Caco-2 (cell line): Measurements from ENCODE around the gene PSMD8. TPM values are rescaled to one million over a fixed set of nuclear protein-coding genes. Genes with fewer than 3 reads are reported as not detected.
A peak's percentile ranks its signal among the peaks of the same experiment; 100 is the strongest.

Experiments
- BruUV-seq: library from RNA; stranded (reverse); fragments of 400-500 nt; replicated peaks from 2 replicates; lab custom pipeline; 2021; lab: Mats Ljungman, UMichigan
- CTCF ChIA-PET: fragments of 300-600 bp; sonication (Branson Sonifier 250); formaldehyde crosslinking; loops from one replicate; lab custom pipeline; 2022; ENCODE audit warnings: antibody characterized with exemption; lab: Charles Lee
- POLR2A ChIA-PET: fragments of 300-600 bp; sonication (Branson Sonifier 250); formaldehyde crosslinking; loops from one replicate; lab custom pipeline; 2022; ENCODE audit warnings: antibody characterized with exemption; lab: Charles Lee
- DNase-seq, 2 experiments: peaks; one replicate each; pipeline versions ENCODE4 v3.0.0 to v3.0.0-alpha.2; 2020 to 2022
- H3K27me3 ChIP-seq: replicated peaks from 2 replicates; pipeline ENCODE4 v1.6.0; 2011; ENCODE audit warnings: low read length; ENCODE audit not compliant: control insufficient read depth, insufficient read depth
- H3K36me3 ChIP-seq: 2 replicates; pipeline ENCODE4 v1.5.1; 2011; ENCODE audit warnings: low read length; ENCODE audit not compliant: control insufficient read depth, insufficient read depth
- H3K4me1 ChIP-seq: fragments of 250-450 bp; sonication (Bioruptor Pico); 2 replicates; pipeline ENCODE4 v1.5.1; 2020; ENCODE audit warnings: mild to moderate bottlenecking
- H3K4me3 ChIP-seq: 2 replicates; pipeline ENCODE4 v1.5.1; 2011; ENCODE audit warnings: low read depth, mild to moderate bottlenecking, control low read depth, low read length
- H3K9me3 ChIP-seq: fragments of 250-450 bp; sonication (Bioruptor Pico); 2 replicates; pipeline ENCODE4 v1.5.1; 2020; ENCODE audit warnings: mild to moderate bottlenecking, moderate library complexity
- H3K27ac Mint-ChIP-seq: one replicate; pipeline ENCODE4 v1.8.0; 2022; ENCODE audit warnings: mixed read lengths; ENCODE audit not compliant: unreplicated experiment
- H3K27me3 Mint-ChIP-seq: one replicate; pipeline ENCODE4 v1.8.0; 2022; ENCODE audit warnings: mixed read lengths; ENCODE audit not compliant: insufficient read depth, unreplicated experiment
- H3K36me3 Mint-ChIP-seq: one replicate; pipeline ENCODE4 v1.8.0; 2022; ENCODE audit warnings: mild to moderate bottlenecking, mixed read lengths; ENCODE audit not compliant: insufficient read depth, unreplicated experiment
- H3K4me1 Mint-ChIP-seq: one replicate; pipeline ENCODE4 v1.8.0; 2022; ENCODE audit warnings: low read depth, mixed read lengths; ENCODE audit not compliant: unreplicated experiment
- H3K4me3 Mint-ChIP-seq: one replicate; pipeline ENCODE4 v1.8.0; 2022; ENCODE audit warnings: mild to moderate bottlenecking, moderate library complexity, mixed read lengths; ENCODE audit not compliant: unreplicated experiment
- H3K9me3 Mint-ChIP-seq: one replicate; pipeline ENCODE4 v1.8.0; 2022; ENCODE audit warnings: mixed read lengths; ENCODE audit not compliant: unreplicated experiment
- CTCF ChIP-seq, 2 experiments: fragments of 200-600 bp in 1 of 2; IDR thresholded peaks; 1 replicate in 1 of 2; 2 replicates in 1 of 2; pipeline versions ENCODE4 v1.5.1 to v1.8.0; 2011 to 2022; ENCODE audit warnings: antibody characterized with exemption in 1 of 2, control low read depth in 1 of 2, inconsistent platforms in 1 of 2, low read depth in 1 of 2, low read length in 1 of 2, mild to moderate bottlenecking in 1 of 2, moderate library complexity in 1 of 2; ENCODE audit not compliant: insufficient read depth in 1 of 2, severe bottlenecking in 1 of 2, unreplicated experiment in 1 of 2
- intact Hi-C: fragments of 100-400 bp; cut with micrococcal nuclease; formaldehyde crosslinking; loops from one replicate; pipeline ENCODE4 v1.10.0; 2022; ENCODE audit not compliant: unreplicated experiment
- total RNA-seq: library from RNA; stranded (reverse); gene quantifications from 2 replicates; pipeline ENCODE4 v1.2.3, GENCODE V29; 2022

PSMD8 gene
- total RNA-seq, 1 experiment from 2014 or later, result 264 TPM

GRCh38 chr19:38400361-38400760, 26.0 kb downstream of the PSMD8 start:
- POLR2A ChIA-PET, result no interaction called here
- Histone ChIP-seq H3K36me3 (no peaks in the 10 kb centered on the region), H3K4me3 (no peak overlapping the region), H3K9me3 (no peaks in the 10 kb centered on the region), H3K4me1 (peaks cover 10% of the 10 kb centered on the region; the same call in 1 of the 2 replicates), H3K27me3 (no peaks in the 10 kb centered on the region)
- no peaks in the 10 kb centered on the region for H3K9me3 Mint-ChIP-seq
- H3K4me1 Mint-ChIP-seq, result no peaks in the 10 kb centered on the region
- no peak overlapping the region for H3K27ac Mint-ChIP-seq
- no peak for TF ChIP-seq CTCF (IDR thresholded peaks at IDR 0.05; ENCODE audit: insufficient read depth in 1 of 2, low read depth in 1 of 2, low read length in 1 of 2, severe bottlenecking in 1 of 2, unreplicated experiment in 1 of 2)
- DNase-seq, result no peak
- H3K4me3 Mint-ChIP-seq, result no peak overlapping the region
- intact Hi-C loops, result no loop called here
- peaks cover 28% of the 10 kb centered on the region for H3K36me3 Mint-ChIP-seq
- CTCF ChIA-PET, result no interaction called here
- peaks cover 5% of the 10 kb centered on the region for H3K27me3 Mint-ChIP-seq
- BruUV-seq, result no TSS peak

- Mint-ChIP-seq H3K4me3 (peak overlapping the region; percentile 60), H3K27ac (peak overlapping the region; percentile 73), H3K36me3 (peaks cover 28% of the 10 kb centered on the region), H3K9me3 (no peaks in the 10 kb centered on the region), H3K27me3 (peaks cover 5% of the 10 kb centered on the region), H3K4me1 (no peaks in the 10 kb centered on the region)
- peaks cover 10% of the 10 kb centered on the region; the same call in 1 of the 2 replicates for H3K4me1 ChIP-seq
- H3K27me3 ChIP-seq, result no peaks in the 10 kb centered on the region
- CTCF ChIA-PET, result no interaction called here
- DNase-seq, result no peak
- H3K36me3 ChIP-seq, result no peaks in the 10 kb centered on the region
- TF ChIP-seq CTCF (IDR thresholded peaks at IDR 0.05; ENCODE audit: insufficient read depth in 1 of 2, low read depth in 1 of 2, low read length in 1 of 2, severe bottlenecking in 1 of 2, unreplicated experiment in 1 of 2), result no peak
- no TSS peak for BruUV-seq
- no peaks in the 10 kb centered on the region for H3K9me3 ChIP-seq
- H3K4me3 ChIP-seq, result no peak overlapping the region
- intact Hi-C loops, result no loop called here
- POLR2A ChIA-PET, result no interaction called here
Measured at GRCh38 chr19:38401148-38401547, 26.8 kb downstream of the PSMD8 start.

GRCh38 chr19:38402623-38402966, 28.2 kb downstream of the PSMD8 start:
- Mint-ChIP-seq H3K4me1 (no peaks in the 10 kb centered on the region), H3K36me3 (peaks cover 36% of the 10 kb centered on the region), H3K4me3 (peak overlapping the region; percentile 99), H3K27me3 (peaks cover 5% of the 10 kb centered on the region), H3K27ac (peak overlapping the region; percentile 97), H3K9me3 (no peaks in the 10 kb centered on the region)
- Histone ChIP-seq H3K4me1 (peaks cover 10% of the 10 kb centered on the region; the same call in 1 of the 2 replicates), H3K36me3 (no peaks in the 10 kb centered on the region), H3K4me3 (peak overlapping the region; percentile 59), H3K9me3 (no peaks in the 10 kb centered on the region), H3K27me3 (no peaks in the 10 kb centered on the region)
- ChIA-PET POLR2A (interaction anchor here (0.6 to 1.9 kb wide), 14 partner anchors 8 to 1754 kb away, joined by 3 to 26 read pairs (median 7); partner anchors contain the start of genes ACTN4, ECH1, EIF3K and GGN), CTCF (interaction anchor here (0.6 to 2.3 kb wide), 68 partner anchors 11 to 664 kb away, joined by 3 to 58 read pairs (median 5); partner anchors contain the start of genes ACTN4, CATSPERG, EIF3K and FBXO17)
- intact Hi-C loops, result loop anchor here (1.0 to 2.0 kb wide), 3 partner anchors 14 to 168 kb away; partner anchors contain the start of genes GGN and SPRED3
- no peak for TF ChIP-seq CTCF (IDR thresholded peaks at IDR 0.05; ENCODE audit: insufficient read depth in 1 of 2, low read depth in 1 of 2, low read length in 1 of 2, severe bottlenecking in 1 of 2, unreplicated experiment in 1 of 2)
- BruUV-seq, result no TSS peak
- DNase-seq, result no peak
